ENCODE data around the gene PCDHA8.
"Not testable (repeated sequence)": the region's sequence is repeated elsewhere in the genome, so short reads cannot be mapped to it uniquely, and the experiment has no call there.

PCDHA8 gene

GRCh38 chr5:140875085-140876065 lies 34.4 kb downstream of the PCDHA8 start, which contains the start of gene PCDHA12:
Gene PCDHA12 (plus strand): TSS chr5:140875308. CDS start chr5:140875473, 165 bp downstream.
- no peak for FAIRE-seq

GRCh38 chr5:140876541-140877261 lies 35.7 kb downstream of the PCDHA8 start:
- FAIRE-seq, result not testable (repeated sequence)

GRCh38 chr5:140877262-140877581 lies 36.2 kb downstream of the PCDHA8 start:
- no peak for FAIRE-seq

- no peak for FAIRE-seq
These were observed 41.1 kb downstream of the PCDHA8 start, which contains the start of gene PCDHA13 for GRCh38 chr5:140881889-140882590. Gene PCDHA13 (plus strand): TSS chr5:140882124. CDS start chr5:140882269, 145 bp downstream.

GRCh38 chr5:140882591-140882899 lies 41.6 kb downstream of the PCDHA8 start:
- no peak for FAIRE-seq

- no peak for FAIRE-seq
These were observed 42.4 kb downstream of the PCDHA8 start for GRCh38 chr5:140883373-140883772.

GRCh38 chr5:140883927-140884697 lies 43.1 kb downstream of the PCDHA8 start:
- no peak for FAIRE-seq
